Panc1 (cell line): ENCODE results near the gene PRRT1. TPM values are rescaled to one million over a fixed set of nuclear protein-coding genes. Genes with fewer than 3 reads are reported as not detected.

ENCODE experiments used
- ATAC-seq: fragments of 200-7000 bp; cut with Tn5 transposase; 2 replicates; pipeline ENCODE4 v1.9.1; 2020; ENCODE audit warnings: mild to moderate bottlenecking, moderate library complexity
- BruUV-seq: library from RNA; stranded (reverse); fragments of 400-500 nt; replicated peaks from 2 replicates; lab custom pipeline; 2021; lab: Mats Ljungman, UMichigan
- CTCF ChIA-PET: fragments of 300-600 bp; sonication (Branson Sonifier 250); formaldehyde crosslinking; loops from one replicate; lab custom pipeline; 2022; ENCODE audit warnings: antibody characterized with exemption; lab: Charles Lee
- POLR2A ChIA-PET: fragments of 300-600 bp; sonication (Branson Sonifier 250); formaldehyde crosslinking; loops from one replicate; lab custom pipeline; 2022; ENCODE audit warnings: antibody characterized with exemption; lab: Charles Lee
- DNase-seq: peaks from one replicate; pipeline ENCODE4 v3.0.0-alpha.2; 2010; ENCODE audit warnings: low read depth, low spot score
- H3K27ac ChIP-seq: 2 replicates; pipeline ENCODE4 v1.5.1; 2011; ENCODE audit warnings: mild to moderate bottlenecking, low read length, inconsistent platforms
- H3K27me3 ChIP-seq: fragments of 200-500 bp; sonication (Bioruptor generic); 2 replicates; pipeline ENCODE4 v1.6.0; 2014; ENCODE audit warnings: low read length, inconsistent platforms; ENCODE audit not compliant: control insufficient read depth, insufficient read depth
- H3K36me3 ChIP-seq: fragments of 200-500 bp; sonication (Bioruptor generic); 2 replicates; pipeline ENCODE4 v1.5.1; 2014; ENCODE audit warnings: inconsistent platforms, mild to moderate bottlenecking, low read length, moderate library complexity; ENCODE audit not compliant: control insufficient read depth, insufficient read depth
- H3K4me1 ChIP-seq: 2 replicates; pipeline ENCODE4 v1.5.1; 2011; ENCODE audit warnings: inconsistent platforms, mild to moderate bottlenecking, low read length, moderate library complexity; ENCODE audit not compliant: control insufficient read depth, insufficient read depth
- H3K4me3 ChIP-seq, 2 experiments: 2 replicates each; pipeline ENCODE4 v1.5.1; 2011 to 2012; ENCODE audit warnings: low read depth in 2 of 2, low read length in 2 of 2, mild to moderate bottlenecking in 2 of 2, inconsistent platforms in 1 of 2, moderate library complexity in 1 of 2
- H3K9me3 ChIP-seq: fragments of 200-500 bp; sonication (Bioruptor generic); 2 replicates; pipeline ENCODE4 v1.5.1; 2014; ENCODE audit warnings: low read depth, mild to moderate bottlenecking, inconsistent platforms, low read length, moderate library complexity; ENCODE audit not compliant: control insufficient read depth, insufficient read depth
- CTCF ChIP-seq: fragments of 450-650 bp; IDR thresholded peaks from 2 replicates; pipeline ENCODE4 v1.5.1; 2017; ENCODE audit warnings: mild to moderate bottlenecking
- POLR2AphosphoS5 ChIP-seq: IDR thresholded peaks from 2 replicates; pipeline ENCODE4 v1.6.1; 2012; ENCODE audit warnings: mild to moderate bottlenecking, low read depth, low read length, moderate library complexity
- REST ChIP-seq, 2 experiments: IDR thresholded peaks; 2 replicates each; pipeline ENCODE4 v1.6.1; 2011 to 2012; ENCODE audit warnings: low read depth in 2 of 2, control low read depth in 1 of 2, low read length in 1 of 2, mild to moderate bottlenecking in 1 of 2, moderate library complexity in 1 of 2; ENCODE audit not compliant: insufficient read depth in 1 of 2
- SIN3A ChIP-seq: IDR thresholded peaks from 2 replicates; pipeline ENCODE4 v1.6.1; 2012; ENCODE audit warnings: low read depth, mild to moderate bottlenecking, low read length, moderate library complexity, borderline replicate concordance; ENCODE audit not compliant: insufficient read depth
- TCF7L2 ChIP-seq: IDR thresholded peaks from 2 replicates; pipeline ENCODE4 v1.6.1; 2011; ENCODE audit warnings: mild to moderate bottlenecking, low read depth, low read length, inconsistent platforms
- in situ Hi-C: cut with HindIII; loops from 2 replicates; pipeline ENCODE4 v1.10.0; 2016; ENCODE audit warnings: low sequenced_read_pairs, low pct_unique_long_range_greater_than_20kb
- intact Hi-C: fragments of 100-400 bp; cut with micrococcal nuclease; formaldehyde crosslinking; loops from one replicate; pipeline ENCODE4 v1.10.0; 2022; ENCODE audit not compliant: unreplicated experiment
- total RNA-seq: library from RNA; stranded (reverse); gene quantifications from one replicate; pipeline ENCODE4 v1.2.1, GENCODE V29; 2021; ENCODE audit not compliant: unreplicated experiment

Gene PRRT1
- total RNA-seq, 1 experiment from 2014 or later = 1.3 TPM

- peaks cover 29% of the 10 kb centered on the region for H3K4me1 ChIP-seq
- no TSS peak for BruUV-seq
Observed at GRCh38 chr6:32189069-32189741, 37.5 kb upstream of the PRRT1 start.

More at GRCh38 chr6:32189069-32189741, 37.5 kb upstream of the PRRT1 start:
- ATAC-seq = no peak
- Histone ChIP-seq H3K4me3 (peak overlapping the region; percentile 42 to 74), H3K27me3 (no peaks in the 10 kb centered on the region), H3K36me3 (no peaks in the 10 kb centered on the region; the same call in 1 of the 2 replicates), H3K9me3 (no peaks in the 10 kb centered on the region), H3K27ac (peak overlapping the region; percentile 73)
- intact Hi-C loops (no loop called here), in situ Hi-C loops (no loop called here)
- POLR2A ChIA-PET = no interaction called here
- no peak for DNase-seq
- CTCF ChIA-PET = no interaction called here
- TF ChIP-seq CTCF (no peak), TCF7L2 (no peak), POLR2AphosphoS5 (no peak), SIN3A (no peak), REST (IDR thresholded peaks at IDR 0.05; ENCODE audit: insufficient read depth in 1 of 2, low read depth in 2 of 2, low read length in 1 of 2) (no peak)
